ENCODE results near the gene TSC22D2.

TSC22D2 gene

DNA sequence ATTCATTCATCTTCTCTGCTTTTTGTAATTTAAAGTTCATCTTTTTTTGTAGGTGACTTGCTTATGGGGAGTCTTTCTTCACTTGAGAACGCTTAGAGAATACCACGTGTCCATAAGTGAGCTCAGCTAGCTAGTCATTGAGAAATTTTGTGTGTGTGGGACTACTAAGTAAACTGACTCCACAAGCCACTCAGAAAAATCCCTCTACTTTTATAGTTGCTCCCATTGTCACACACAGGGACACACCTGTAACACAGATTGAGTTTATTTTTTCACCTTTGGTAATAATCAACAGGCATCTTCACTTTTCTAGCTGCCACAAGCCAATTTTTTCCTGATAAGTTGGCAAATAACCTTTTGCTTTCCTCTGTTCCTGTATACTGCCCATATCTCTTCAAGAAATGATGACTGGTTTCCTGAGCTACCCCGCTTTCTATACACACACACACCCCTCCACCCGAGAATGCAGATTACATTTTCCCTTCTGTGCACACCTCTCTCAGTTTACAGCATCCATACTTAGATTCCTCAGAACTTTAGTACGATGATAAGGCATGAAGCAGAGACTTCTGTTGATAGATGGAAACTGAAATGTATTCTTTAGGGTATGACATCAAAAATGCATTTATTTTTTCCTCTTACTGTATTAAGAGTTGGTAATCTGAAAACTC lies 4.6 kb downstream of the TSC22D2 start:
- peak; percentile 29 for DNase-seq (ENCODE audit: low spot score)

DNA sequence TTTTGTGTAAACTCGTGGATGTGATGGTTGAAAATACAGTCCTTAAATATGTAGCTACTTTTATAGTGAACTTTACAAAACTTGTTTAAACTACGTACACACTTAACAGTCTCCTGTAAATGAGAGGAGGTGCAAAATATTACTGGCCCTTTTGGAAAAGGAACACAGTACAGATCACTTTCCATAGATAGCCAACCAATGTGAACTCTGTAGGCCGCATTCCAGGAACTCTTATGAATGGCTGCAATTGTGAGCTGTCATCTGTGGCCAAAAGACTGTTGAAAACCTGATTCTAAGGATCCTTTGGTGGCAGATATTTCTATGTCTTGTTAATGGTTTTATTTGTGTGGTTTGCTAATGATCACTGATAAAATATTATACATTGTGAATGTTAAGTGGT lies 6.2 kb downstream of the TSC22D2 start:
- peak; percentile 33 for DNase-seq (ENCODE audit: low spot score)

- no peak for DNase-seq (ENCODE audit: low spot score)
Observed at GRCh38 chr3:150414959-150415358, 6.9 kb downstream of the TSC22D2 start.

DNA sequence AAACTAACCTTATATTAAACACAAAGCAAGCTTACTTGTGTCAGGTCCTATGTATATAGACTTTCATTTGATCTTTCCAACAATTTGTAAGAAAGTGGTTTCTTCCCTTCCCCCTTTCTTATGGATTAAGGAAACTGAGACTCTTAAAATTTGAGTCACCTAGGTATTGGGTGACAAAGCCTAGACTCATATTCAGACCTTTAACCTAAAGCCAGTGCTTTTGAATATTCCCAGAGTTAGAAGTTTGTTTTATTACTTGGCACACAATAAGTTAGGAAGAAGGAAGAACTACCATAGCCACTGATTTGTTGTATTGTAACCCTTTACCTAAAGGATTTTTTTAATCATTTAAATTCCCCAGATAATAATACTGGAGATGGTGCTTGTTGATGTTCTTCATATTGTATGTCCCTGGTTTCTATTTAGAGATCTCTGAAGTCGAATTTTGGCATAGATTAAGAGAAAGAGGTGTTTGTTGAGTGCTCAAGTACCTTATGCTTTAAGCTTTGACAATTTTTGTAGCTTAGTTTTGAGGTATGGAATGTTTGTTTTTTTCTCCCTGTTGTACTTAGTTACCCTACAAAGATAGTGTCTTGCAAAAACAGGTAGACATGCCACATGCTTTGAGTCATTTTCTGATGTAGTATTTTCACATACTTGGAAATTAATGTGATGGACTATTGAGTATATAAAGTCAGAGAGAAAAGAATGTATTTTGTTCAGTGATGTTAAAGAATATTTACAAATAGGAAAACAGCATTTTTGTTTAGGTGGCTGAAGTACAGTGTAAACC lies 11.2 kb downstream of the TSC22D2 start:
- DNase-seq (ENCODE audit: low spot score): no peak

GRCh38 chr3:150419959-150420358 lies 11.9 kb downstream of the TSC22D2 start:
- no peak for DNase-seq (ENCODE audit: low spot score)

DNA sequence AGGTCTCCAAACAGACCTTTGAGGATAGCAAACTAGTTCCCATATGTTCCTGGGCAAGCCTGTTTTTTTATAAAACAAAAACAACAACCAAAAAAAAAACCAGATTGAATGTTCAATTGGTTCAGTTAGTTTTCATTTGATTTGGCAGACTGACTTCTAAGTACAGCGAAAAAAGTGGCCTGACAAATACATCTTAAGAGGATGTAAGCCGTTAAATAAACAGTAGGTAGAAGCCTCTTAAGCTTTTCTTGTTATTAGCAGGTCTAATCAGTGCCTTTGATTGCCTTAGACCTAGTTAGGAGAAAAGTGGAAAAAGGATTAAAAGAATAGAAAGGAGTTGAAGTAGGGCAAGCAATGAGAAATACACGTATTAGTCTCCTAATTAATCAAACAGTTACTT lies 13.2 kb downstream of the TSC22D2 start:
- DNase-seq (ENCODE audit: low spot score): no peak

GRCh38 chr3:150421799-150422548 lies 13.9 kb downstream of the TSC22D2 start:
- DNase-seq (ENCODE audit: low spot score): no peak

DNA sequence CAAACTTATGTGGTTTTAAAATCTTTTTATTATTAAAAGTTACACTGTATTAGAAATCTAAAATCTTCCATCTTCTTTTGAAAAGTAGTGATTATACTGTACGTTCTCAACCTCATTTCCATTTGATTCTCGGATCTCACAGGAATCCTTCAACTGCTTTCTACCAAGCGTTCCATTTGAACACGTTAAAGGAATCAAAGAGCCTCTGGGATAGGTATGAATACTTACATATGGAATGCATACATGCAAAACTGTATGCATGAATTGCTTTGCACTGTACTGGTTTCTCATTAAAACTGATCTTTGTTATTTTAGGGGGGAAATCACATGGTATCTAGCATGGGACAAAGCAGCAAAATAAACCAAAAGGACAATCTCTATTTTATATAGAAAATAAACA lies 14.8 kb downstream of the TSC22D2 start:
- DNase-seq (ENCODE audit: low spot score): no peak

DNA sequence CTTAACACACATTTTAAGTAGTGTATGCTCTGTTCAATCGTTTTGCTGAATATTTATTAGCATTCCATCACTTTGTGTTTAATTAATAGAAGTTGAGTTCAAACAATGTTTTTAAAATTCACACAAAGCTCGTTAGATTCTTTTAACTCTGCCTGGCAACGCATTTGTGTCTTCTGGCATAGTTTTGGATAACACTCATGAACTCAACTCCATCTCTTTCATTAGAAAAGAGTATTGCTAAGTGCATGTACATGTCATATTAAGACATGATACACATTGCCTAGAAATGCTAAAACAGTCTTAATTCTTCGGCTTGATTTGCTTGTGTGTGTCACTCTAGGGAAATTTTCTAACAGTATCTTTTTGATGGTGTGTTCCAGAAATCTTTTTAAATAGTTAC lies 15.7 kb downstream of the TSC22D2 start:
- no peak for DNase-seq (ENCODE audit: low spot score)

GRCh38 chr3:150426292-150426691 lies 18.2 kb downstream of the TSC22D2 start:
- no peak for DNase-seq (ENCODE audit: low spot score)

GRCh38 chr3:150428562-150428961 lies 20.5 kb downstream of the TSC22D2 start:
- DNase-seq (ENCODE audit: low spot score): no peak

DNA sequence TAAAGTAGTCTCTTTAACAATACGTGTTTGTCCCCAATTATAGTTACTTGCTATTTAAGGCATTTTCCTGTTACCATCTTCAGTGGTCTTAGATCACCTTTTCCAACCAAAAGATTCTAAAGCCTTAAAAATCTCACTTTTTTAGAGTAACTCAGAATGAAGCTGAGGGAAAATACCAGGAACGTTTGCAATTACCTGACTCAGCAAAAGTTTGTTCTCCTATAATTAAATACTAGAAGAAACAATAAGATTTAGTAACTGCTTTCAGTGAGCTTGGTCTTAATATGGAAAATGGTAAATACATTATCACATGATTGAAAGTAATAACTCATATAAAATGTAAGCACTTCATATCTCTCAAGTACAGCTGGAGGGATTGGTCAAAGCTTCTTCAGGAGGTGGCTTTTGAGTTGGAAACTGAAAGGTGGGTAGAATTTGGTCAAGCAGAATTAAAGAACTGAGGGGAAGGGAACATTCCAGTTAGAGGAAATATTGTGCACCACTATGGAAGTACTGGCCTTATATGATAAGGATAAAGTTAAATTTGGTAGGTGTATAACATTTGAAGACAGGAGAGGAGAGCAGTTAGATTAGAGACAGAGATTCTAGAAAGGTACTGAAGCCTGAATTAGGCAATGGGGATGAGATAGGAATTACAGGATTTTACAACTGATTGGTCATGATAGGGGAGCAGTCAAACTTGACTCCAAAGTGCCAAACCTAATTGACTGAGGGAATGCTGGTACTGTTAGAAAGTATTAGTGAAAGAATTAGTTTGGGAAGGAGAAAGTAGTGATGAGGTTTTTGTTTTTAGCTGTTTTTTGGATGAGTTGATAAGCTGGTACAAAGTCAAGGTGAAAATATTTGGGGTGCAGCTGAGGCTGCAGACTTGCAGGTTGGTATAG lies 21.9 kb downstream of the TSC22D2 start:
- DNase-seq (ENCODE audit: low spot score): no peak

GRCh38 chr3:150433347-150433746 lies 25.2 kb downstream of the TSC22D2 start:
- DNase-seq (ENCODE audit: low spot score): no peak

DNA sequence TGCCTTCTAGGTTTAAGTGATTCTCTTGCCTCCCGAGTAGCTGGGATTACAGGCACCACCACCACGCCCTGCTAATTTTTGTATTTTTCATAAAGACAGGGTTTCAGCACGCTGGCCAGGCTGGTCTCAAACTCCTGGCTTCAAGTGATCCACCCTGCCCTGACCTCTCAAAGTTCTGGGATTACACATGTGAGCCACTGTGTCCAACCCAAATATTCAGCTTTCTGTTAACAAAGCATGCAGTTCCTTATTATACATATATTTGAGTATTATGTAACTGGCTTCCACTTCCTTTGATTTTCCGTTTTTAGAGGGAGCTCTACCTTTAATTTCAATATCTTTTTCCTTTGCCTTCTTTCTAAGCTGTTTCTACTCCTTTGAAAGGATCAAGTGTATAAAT lies 26.1 kb downstream of the TSC22D2 start:
- no peak for DNase-seq (ENCODE audit: low spot score)

GRCh38 chr3:150436161-150436560 lies 28.1 kb downstream of the TSC22D2 start:
- DNase-seq (ENCODE audit: low spot score): no peak

GRCh38 chr3:150439657-150440056 lies 31.6 kb downstream of the TSC22D2 start:
- no peak for DNase-seq (ENCODE audit: low spot score)

DNA sequence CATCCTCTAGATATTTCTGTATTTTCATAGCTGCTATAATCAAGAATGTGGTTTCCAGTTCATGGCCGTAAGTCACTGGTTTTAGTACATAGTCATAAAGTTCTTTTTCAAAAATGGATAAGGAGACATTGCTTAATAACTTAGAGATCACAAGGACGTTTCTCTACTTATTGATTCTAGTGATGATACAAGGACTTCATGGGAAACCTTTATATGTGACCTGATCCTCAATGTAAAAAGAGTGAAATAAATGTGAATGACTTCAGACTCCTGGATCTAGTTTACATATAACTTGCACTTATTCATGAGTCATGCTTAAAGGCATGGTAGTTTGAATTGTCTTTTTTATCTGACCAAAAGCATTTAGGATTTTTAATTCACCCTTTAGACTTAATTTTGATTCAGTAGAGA lies 35.2 kb downstream of the TSC22D2 start:
- DNase-seq (ENCODE audit: low spot score): no peak

GRCh38 chr3:150444371-150444770 lies 36.3 kb downstream of the TSC22D2 start:
- no peak for DNase-seq (ENCODE audit: low spot score)

DNA sequence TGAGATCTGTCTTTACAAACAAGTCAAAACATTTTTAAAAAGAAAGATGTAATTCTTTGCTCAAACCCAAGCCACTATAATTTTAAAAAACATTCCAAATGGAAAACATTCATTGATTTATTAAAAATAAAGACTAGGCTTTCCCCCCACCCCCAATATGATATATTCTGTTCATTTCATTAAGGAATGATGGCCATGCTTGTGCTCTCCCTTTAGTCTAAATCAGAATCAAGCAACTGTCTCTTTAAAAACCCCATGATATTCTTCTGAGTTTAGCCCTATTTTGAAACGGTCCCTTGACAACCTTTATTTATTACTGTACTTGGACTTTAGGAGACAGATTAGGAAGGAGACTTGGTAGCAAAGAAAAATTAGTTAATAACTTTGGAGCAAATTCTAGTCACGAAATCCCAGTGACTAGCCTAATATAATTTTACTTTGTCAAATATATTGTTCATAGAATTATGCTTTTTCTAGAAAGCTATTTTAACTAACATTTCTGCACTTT lies 38.4 kb downstream of the TSC22D2 start:
- DNase-seq (ENCODE audit: low spot score): no peak

- DNase-seq (ENCODE audit: low spot score): no peak
Observed at GRCh38 chr3:150447084-150447483, 39.0 kb downstream of the TSC22D2 start.

GRCh38 chr3:150447631-150448465 lies 39.8 kb downstream of the TSC22D2 start:
- no peak for DNase-seq (ENCODE audit: low spot score)
